Spinal cord (tissue), 10 donors: ENCODE data around the gene RHD. TPM values are rescaled to one million over a fixed set of nuclear protein-coding genes. Genes with fewer than 3 reads are reported as not detected.
A peak's percentile ranks its signal among the peaks of the same experiment; 100 is the strongest.
"Not testable (repeated sequence)": the region's sequence is repeated elsewhere in the genome, so short reads cannot be mapped to it uniquely, and the experiment has no call there.

Source experiments
- DNase-seq, 6 donors: peaks; one replicate each; pipeline versions ENCODE4 v3.0.0 to v3.0.0-alpha.2; 2013 to 2015; ENCODE audit warnings: low spot score in 6 of 6, low read depth in 4 of 6
- H3K27ac ChIP-seq: one replicate; pipeline ENCODE4 v1.5.1; 2013; ENCODE audit warnings: low read depth, low read length, control low read depth
- H3K27me3 ChIP-seq: one replicate; pipeline ENCODE4 v1.6.1; 2013; ENCODE audit warnings: low read length; ENCODE audit not compliant: control insufficient read depth, insufficient read depth
- H3K36me3 ChIP-seq: one replicate; pipeline ENCODE4 v1.6.1; 2013; ENCODE audit warnings: low read length; ENCODE audit not compliant: control insufficient read depth, insufficient read depth
- H3K4me1 ChIP-seq: one replicate; pipeline ENCODE4 v1.6.1; 2013; ENCODE audit warnings: low read length; ENCODE audit not compliant: control insufficient read depth, insufficient read depth
- H3K4me3 ChIP-seq: one replicate; pipeline ENCODE4 v1.5.1; 2013; ENCODE audit warnings: low read depth, low read length, control low read depth
- H3K9me3 ChIP-seq: one replicate; pipeline ENCODE4 v1.6.1; 2013; ENCODE audit warnings: low read length; ENCODE audit not compliant: control insufficient read depth, insufficient read depth
- WGBS: methylation state at CpG from one replicate; pipeline ENCODE4 v1.1.5; 2013; ENCODE audit warnings: missing lambda C conversion rate; ENCODE audit not compliant: insufficient coverage; 5-methylcytosine and 5-hydroxymethylcytosine counted together
- polyA plus RNA-seq, 2 donors: library from polyadenylated mRNA; unstranded; fragments of 120-200 nt; gene quantifications; one replicate each; pipeline ENCODE4 v1.2.1, GENCODE V29; 2013; ENCODE audit not compliant: insufficient read length in 2 of 2
- total RNA-seq, 2 donors: library from RNA; depleted of rRNA in 1 of 2; stranded (reverse); fragments of 120-200 nt in 1 of 2; fragments of >200 nt in 1 of 2; gene quantifications; one replicate each; pipeline versions ENCODE4 v1.2.3 to v1.2.4, GENCODE V29; 2013 to 2014
- donor health status: healthy.

RHD gene
- total and polyA plus RNA-seq, 4 donors: 0.63 to 3.0 (median 1.3) TPM

DNA sequence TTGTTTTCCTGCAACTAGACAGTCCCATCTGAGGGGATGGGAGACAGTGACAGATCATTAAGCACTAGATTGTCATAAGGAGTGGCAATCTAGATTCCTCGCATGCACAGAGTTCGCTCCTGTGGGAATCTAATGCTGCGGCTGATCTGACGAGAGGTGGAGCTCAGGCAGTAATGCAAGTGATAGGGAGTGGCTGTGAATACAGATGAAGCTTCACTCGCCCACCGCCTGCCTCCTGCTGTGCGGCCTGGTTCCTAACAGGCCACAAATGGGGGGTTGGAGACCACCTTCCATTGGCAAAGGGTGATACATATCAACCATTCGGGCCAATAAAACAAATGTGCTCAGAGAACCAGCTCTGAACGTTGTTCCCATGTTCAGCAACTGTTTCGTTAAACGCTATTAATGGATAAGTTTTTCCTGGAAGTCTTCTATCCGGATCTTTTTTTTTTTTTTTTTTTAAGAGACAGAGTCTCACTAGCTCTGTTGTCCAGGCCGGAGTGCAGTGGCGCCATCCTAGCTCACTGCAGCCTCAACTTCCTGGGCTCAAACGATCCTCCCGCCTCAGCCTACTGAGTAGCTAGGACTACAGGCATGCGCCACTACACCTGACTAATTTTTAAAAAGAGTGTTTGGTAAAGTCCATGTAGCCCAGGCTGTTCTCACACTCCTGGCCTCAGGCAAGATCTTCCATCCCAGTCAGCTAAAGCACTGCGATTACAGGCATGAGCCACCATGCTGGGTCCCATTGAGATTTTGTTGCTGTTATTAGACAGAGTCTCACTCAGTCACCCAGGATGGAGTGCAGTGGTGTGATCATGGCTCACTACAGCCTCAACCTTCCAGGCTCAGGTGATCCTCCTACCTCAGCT lies 16.4 kb upstream of the RHD start:
- Histone ChIP-seq H3K9me3 (no peaks in the 10 kb centered on the region), H3K27me3 (no peaks in the 10 kb centered on the region), H3K27ac (no peak overlapping the region), H3K4me1 (peaks cover 7% of the 10 kb centered on the region), H3K4me3 (no peak overlapping the region), H3K36me3 (peaks cover 4% of the 10 kb centered on the region)
- peak in 1 of 6 donors; percentile 90 for DNase-seq
- WGBS: 37% methylated on average over 13 of the region's 18 CpGs

DNA sequence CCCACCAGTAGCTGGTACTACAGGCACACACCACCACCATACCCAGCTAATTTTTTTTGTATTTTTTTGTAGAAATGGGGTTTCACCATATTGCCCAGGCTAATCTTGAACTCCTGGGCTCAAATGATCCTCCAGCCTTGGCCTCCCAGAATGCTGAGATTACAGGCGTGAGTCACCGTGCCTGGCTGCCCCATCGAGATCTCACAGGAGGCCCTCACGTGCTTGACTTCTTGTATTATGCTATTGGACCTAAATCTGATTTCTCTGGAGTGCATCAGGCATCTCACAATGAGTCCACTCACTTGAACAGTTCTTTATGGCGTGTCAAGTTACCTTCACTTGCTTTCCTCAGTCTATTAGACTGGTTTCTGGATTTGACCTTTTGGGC lies 15.7 kb upstream of the RHD start:
- Histone ChIP-seq H3K36me3 (peaks cover 4% of the 10 kb centered on the region), H3K9me3 (no peaks in the 10 kb centered on the region), H3K4me3 (no peak overlapping the region), H3K4me1 (peaks cover 7% of the 10 kb centered on the region), H3K27ac (no peak overlapping the region), H3K27me3 (no peaks in the 10 kb centered on the region)
- no peak for DNase-seq
- WGBS: 93% methylated on average over 5 of the region's 5 CpGs

DNA sequence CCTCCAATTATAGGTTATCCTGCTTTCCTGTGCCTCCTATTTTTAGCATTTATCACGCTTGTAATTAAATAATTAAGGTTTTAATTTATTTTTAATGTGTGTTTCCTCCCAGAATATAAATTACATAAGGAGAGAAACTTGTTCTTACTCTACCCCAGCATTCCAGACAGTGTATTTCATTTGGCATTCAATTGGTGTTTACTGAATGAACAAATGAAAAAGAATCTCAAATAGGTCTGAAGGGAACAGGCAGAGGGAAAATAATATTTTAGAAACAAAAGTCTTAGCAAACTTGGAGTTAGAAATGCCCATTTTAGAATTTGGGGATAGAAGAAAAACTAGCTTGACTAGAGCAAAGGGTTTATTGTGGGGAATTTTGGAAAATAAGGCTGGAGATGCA lies 15.1 kb upstream of the RHD start:
- Histone ChIP-seq H3K27me3 (no peaks in the 10 kb centered on the region), H3K9me3 (no peaks in the 10 kb centered on the region), H3K4me3 (no peak overlapping the region), H3K27ac (no peak overlapping the region), H3K36me3 (peaks cover 4% of the 10 kb centered on the region), H3K4me1 (peaks cover 7% of the 10 kb centered on the region)
- no peak for DNase-seq
- WGBS: no CpG with 5 or more reads among the region's 1 CpG

DNA sequence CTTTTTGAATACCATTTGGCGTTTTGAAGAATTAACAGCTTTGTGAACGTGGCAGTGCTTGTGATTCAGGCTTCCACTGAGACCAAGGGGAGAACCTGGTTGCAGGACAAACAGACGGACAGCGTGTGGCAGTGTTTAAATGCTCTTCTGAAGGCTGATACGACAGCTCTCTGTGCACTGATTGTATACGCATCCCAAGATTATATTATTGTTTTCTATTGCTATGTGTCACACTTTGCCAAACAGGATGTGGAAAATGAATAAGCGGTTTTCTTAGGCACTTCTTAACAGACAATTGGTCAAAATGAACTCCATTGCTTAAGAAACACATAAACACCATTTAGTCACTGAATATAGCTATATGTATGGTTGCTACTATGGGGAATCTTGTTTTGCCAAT lies 12.5 kb upstream of the RHD start:
- H3K27ac ChIP-seq, H3K4me3 ChIP-seq, H3K9me3 ChIP-seq, H3K4me1 ChIP-seq, H3K27me3 ChIP-seq, H3K36me3 ChIP-seq: not testable (repeated sequence)
- peak in 1 of 6 donors; percentile 3 for DNase-seq
- no CpG with 5 or more reads among the region's 7 CpGs for WGBS

DNA sequence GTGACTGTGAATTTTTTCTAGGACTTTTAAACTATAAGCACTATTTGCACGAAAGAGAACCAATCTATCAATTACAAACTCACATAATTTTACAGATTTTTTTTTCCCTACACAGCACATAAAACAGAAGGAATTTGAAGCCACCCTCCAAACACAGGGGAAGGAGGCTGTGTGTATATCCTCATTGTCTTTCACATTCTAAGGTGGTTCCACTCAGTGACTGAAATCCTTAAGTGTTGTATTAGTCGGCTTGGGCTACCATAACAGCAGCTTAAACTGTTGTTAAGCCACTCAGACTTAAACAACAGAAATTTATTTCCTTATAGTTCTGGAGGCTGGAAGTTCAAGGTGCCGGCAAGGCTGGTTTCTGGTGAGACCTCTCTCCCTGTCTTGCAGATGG lies 12.0 kb upstream of the RHD start:
- DNase-seq, H3K36me3 ChIP-seq, H3K9me3 ChIP-seq, H3K4me3 ChIP-seq, H3K27me3 ChIP-seq, H3K27ac ChIP-seq, H3K4me1 ChIP-seq: not testable (repeated sequence)
- WGBS: no CpG with 5 or more reads among the region's 3 CpGs

DNA sequence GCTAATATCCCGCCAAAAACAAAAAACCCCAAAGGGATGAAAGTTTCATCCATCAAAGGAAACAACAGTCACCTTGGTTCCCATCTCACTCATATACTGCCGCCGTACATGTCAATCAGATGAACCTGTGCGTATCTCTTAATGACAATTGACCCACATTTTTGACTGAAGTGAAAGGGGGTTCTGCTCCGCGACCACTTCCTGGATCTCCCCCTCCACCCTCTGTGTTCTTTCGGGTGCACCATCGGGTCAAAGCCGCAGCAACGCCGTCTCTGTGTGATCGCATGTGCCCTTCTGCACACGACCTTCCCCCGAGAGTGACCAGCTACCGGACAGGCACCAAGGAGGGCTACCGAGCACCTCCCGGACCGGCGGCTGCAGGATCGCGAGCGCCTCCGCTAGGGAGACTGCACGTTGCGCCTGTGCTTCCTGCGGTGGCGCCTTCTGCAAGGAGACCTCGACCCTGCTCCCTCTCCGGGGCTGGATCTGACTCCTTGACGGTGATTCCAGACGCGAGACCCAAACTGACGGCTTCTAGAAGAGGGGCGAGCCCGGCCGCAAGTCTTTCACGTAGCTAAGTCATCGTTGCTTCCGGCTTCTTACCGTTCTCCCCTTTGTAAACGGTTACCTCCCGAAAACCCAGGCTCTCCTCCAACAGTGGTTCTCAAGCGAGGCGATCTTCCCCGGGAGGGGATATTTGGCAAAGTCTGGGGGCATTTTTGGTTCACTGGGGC lies 5.6 kb upstream of the RHD start:
- H3K9me3 ChIP-seq, H3K27me3 ChIP-seq, DNase-seq, H3K27ac ChIP-seq, H3K4me1 ChIP-seq, H3K36me3 ChIP-seq: not testable (repeated sequence)
- WGBS: no CpG with 5 or more reads among the region's 45 CpGs
- H3K4me3 ChIP-seq: peak overlapping the region; percentile 52

DNA sequence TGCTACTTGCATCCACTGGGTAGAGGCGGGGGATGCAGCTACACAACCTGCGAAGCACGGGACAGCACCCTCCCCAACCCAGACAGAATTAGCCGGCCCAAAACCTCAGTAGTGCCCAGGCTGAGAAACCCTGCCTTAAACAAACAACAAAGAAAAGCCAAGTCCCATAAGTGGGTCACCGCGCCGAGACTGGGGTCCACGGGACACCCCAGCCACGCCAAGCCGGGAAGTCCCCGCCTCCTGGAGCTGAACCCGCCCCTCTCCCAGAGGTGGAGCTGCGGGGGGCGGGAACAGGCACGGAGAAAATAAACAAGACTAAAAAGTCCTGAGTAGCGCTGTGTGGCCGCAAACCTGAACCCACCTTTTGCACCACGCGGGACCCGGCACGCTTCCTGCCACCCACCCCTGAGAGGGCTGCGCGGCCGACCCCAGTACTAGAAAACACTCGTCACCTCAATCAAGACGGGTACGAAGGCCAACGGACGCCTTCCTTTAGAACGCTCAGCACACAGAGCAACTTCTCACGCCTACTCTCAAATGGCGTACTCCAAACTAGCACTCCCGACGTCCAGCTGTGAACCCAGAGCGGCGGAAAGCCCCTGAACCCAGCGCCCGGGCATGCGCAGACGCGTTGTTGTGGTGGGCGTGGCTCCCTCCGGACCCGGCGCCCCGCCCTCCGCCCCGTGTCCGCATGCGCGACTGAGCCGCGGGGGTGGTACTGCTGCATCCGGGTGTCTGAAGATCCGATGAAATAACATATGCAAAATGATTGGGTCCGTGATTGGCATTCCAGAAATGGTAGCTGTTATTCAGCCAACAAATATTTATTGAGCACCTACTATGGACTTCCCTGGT lies 4.8 kb upstream of the RHD start:
- H3K36me3 ChIP-seq, H3K27me3 ChIP-seq, H3K4me1 ChIP-seq, H3K9me3 ChIP-seq: not testable (repeated sequence)
- Histone ChIP-seq H3K27ac (peak overlapping the region; percentile 75), H3K4me3 (peak overlapping the region; percentile 52)
- 0% methylated on average over 6 of the region's 56 CpGs for WGBS
- peak in 4 of 6 donors; percentile 44 to 95 (median 82) for DNase-seq

DNA sequence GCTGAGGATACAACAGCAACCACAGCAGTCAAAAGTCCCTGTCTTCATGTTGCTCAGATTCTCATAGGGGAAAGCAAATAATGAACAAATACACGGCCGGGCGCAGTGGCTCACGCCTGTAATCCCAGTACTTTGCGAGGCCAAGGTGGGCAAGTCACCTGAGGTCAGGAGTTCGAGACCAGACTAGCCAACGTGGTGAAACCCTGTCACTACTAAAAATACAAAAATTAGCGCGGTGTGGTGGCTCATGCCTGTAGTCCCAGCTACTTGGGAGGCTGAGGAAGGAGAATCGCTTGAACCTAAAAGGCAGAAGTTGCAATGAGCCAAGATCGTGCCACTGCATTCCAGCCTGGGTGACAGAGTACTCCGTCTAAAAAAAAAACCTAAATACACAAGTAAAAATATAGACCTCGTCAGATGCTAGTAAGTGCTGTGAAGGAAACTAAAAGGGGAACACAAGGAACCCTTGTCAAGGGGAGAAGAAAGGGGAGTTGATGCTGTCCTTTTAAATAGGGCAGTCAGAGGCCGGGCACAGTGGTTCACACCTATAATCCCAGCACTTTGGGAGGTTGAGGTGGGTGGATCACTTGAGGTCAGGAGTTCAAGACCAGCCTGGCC lies 4.1 kb upstream of the RHD start:
- not testable (repeated sequence) for H3K27ac ChIP-seq, H3K9me3 ChIP-seq, H3K36me3 ChIP-seq, H3K27me3 ChIP-seq, H3K4me1 ChIP-seq, DNase-seq
- peak overlapping the region; percentile 52 for H3K4me3 ChIP-seq
- WGBS: no CpG with 5 or more reads among the region's 14 CpGs

DNA sequence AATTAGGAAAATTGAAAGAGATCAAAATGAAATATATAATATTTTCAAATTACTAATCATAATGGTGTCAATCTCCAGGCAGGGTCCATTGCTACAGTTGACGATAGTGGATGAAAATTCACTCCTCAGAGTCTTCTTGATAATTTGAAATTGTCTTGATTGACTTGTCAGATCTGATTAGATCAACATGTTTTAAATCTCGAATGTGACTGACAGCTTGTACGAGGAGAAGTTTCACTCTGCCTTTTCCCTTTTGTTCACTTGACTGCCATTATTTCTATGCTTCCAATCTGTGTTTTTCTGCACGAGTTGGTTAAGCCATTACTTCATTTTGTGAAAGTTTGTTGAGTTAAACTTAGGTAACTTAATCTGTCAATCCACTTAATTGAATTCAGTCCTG lies 3.3 kb downstream of the RHD start:
- DNase-seq, H3K36me3 ChIP-seq, H3K27ac ChIP-seq, H3K9me3 ChIP-seq, H3K4me1 ChIP-seq, H3K27me3 ChIP-seq, H3K4me3 ChIP-seq: not testable (repeated sequence)
- no CpG with 5 or more reads among the region's 4 CpGs for WGBS
